ENCODE measurements around the gene CD302. TPM values are rescaled to one million over a fixed set of nuclear protein-coding genes. Genes with fewer than 3 reads are reported as not detected.
"Not testable (repeated sequence)": the region's sequence is repeated elsewhere in the genome, so short reads cannot be mapped to it uniquely, and the experiment has no call there.

CD302 gene
- 0.40 TPM for polyA plus RNA-seq (2013, experiment 1 of 2)
- polyA plus RNA-seq (2013, experiment 2 of 2): 0.70 TPM

GRCh38 chr2:159797543-159798375 lies at the start of gene CD302:
Gene CD302 (minus strand): TSS chr2:159798208. CDS start chr2:159798198, 10 bp downstream.
- 2% methylated on average over 82 of the region's 82 CpGs for WGBS
- Histone ChIP-seq H3K4me1 (ENCODE audit: insufficient read depth, low read length) (peaks cover 4% of the 10 kb centered on the region), H3K4me3 (ENCODE audit: low read length) (peak within 1 kb of the TSS; percentile 80), H3K27me3 (ENCODE audit: insufficient read depth, low read length) (peaks cover 54% of the 10 kb centered on the region), H3K9me3 (ENCODE audit: insufficient read depth, low read depth, low read length) (no peaks in the 10 kb centered on the region), H3K27ac (ENCODE audit: low read depth, low read length) (no peak within 1 kb of the TSS), H3K9ac (ENCODE audit: low read depth, low read length) (peak within 1 kb of the TSS; percentile 75), H3K36me3 (ENCODE audit: insufficient read depth, low read length) (no peaks in the 10 kb centered on the region)

GRCh38 chr2:159846564-159846963 lies 48.6 kb upstream of the CD302 start:
- H3K9me3 ChIP-seq (ENCODE audit: insufficient read depth, low read depth, low read length): no peaks in the 10 kb centered on the region
- H3K4me1 ChIP-seq (ENCODE audit: insufficient read depth, low read length): no peaks in the 10 kb centered on the region
- H3K27ac ChIP-seq (ENCODE audit: low read depth, low read length): no peak overlapping the region
- no peaks in the 10 kb centered on the region for H3K27me3 ChIP-seq (ENCODE audit: insufficient read depth, low read length)
- H3K36me3 ChIP-seq (ENCODE audit: insufficient read depth, low read length): no peaks in the 10 kb centered on the region
- no peak overlapping the region for H3K4me3 ChIP-seq (ENCODE audit: low read length)
- no CpG with 5 or more reads among the region's 2 CpGs for whole genome bisulfite sequencing
- no peak overlapping the region for H3K9ac ChIP-seq (ENCODE audit: low read depth, low read length)

GRCh38 chr2:159840616-159841015 lies 42.6 kb upstream of the CD302 start:
- Histone ChIP-seq H3K27me3 (ENCODE audit: insufficient read depth, low read length) (peaks cover 27% of the 10 kb centered on the region), H3K4me1 (ENCODE audit: insufficient read depth, low read length) (no peaks in the 10 kb centered on the region), H3K36me3 (ENCODE audit: insufficient read depth, low read length) (no peaks in the 10 kb centered on the region), H3K4me3 (ENCODE audit: low read length) (no peak overlapping the region), H3K9ac (ENCODE audit: low read depth, low read length) (no peak overlapping the region), H3K9me3 (ENCODE audit: insufficient read depth, low read depth, low read length) (no peaks in the 10 kb centered on the region), H3K27ac (ENCODE audit: low read depth, low read length) (no peak overlapping the region)
- WGBS: 88% methylated on average over 5 of the region's 5 CpGs

- Histone ChIP-seq H3K4me1 (ENCODE audit: insufficient read depth, low read length) (no peaks in the 10 kb centered on the region), H3K9ac (ENCODE audit: low read depth, low read length) (no peak overlapping the region), H3K4me3 (ENCODE audit: low read length) (no peak overlapping the region), H3K9me3 (ENCODE audit: insufficient read depth, low read depth, low read length) (no peaks in the 10 kb centered on the region), H3K27ac (ENCODE audit: low read depth, low read length) (no peak overlapping the region), H3K27me3 (ENCODE audit: insufficient read depth, low read length) (peaks cover 97% of the 10 kb centered on the region), H3K36me3 (ENCODE audit: insufficient read depth, low read length) (no peaks in the 10 kb centered on the region)
These were observed 34.9 kb upstream of the CD302 start for GRCh38 chr2:159832858-159833257.

- no peaks in the 10 kb centered on the region for H3K36me3 ChIP-seq (ENCODE audit: insufficient read depth, low read length)
- H3K27me3 ChIP-seq (ENCODE audit: insufficient read depth, low read length): peaks cover 89% of the 10 kb centered on the region
- H3K9me3 ChIP-seq (ENCODE audit: insufficient read depth, low read depth, low read length): no peaks in the 10 kb centered on the region
- no peaks in the 10 kb centered on the region for H3K4me1 ChIP-seq (ENCODE audit: insufficient read depth, low read length)
- no peak overlapping the region for H3K9ac ChIP-seq (ENCODE audit: low read depth, low read length)
- H3K4me3 ChIP-seq (ENCODE audit: low read length): no peak overlapping the region
- no peak overlapping the region for H3K27ac ChIP-seq (ENCODE audit: low read depth, low read length)
- WGBS: 53% methylated on average over 6 of the region's 7 CpGs
These were observed 34.0 kb upstream of the CD302 start for GRCh38 chr2:159832026-159832425.

- no peak overlapping the region for H3K9ac ChIP-seq (ENCODE audit: low read depth, low read length)
- H3K4me1 ChIP-seq (ENCODE audit: insufficient read depth, low read length): no peaks in the 10 kb centered on the region
- H3K27ac ChIP-seq (ENCODE audit: low read depth, low read length): no peak overlapping the region
- no peaks in the 10 kb centered on the region for H3K9me3 ChIP-seq (ENCODE audit: insufficient read depth, low read depth, low read length)
- no peaks in the 10 kb centered on the region for H3K36me3 ChIP-seq (ENCODE audit: insufficient read depth, low read length)
- H3K4me3 ChIP-seq (ENCODE audit: low read length): no peak overlapping the region
- WGBS: no CpG with 5 or more reads among the region's 1 CpG
- peaks cover 63% of the 10 kb centered on the region for H3K27me3 ChIP-seq (ENCODE audit: insufficient read depth, low read length)
These were observed 31.4 kb upstream of the CD302 start for GRCh38 chr2:159829376-159829775.

GRCh38 chr2:159828738-159829137 lies 30.7 kb upstream of the CD302 start:
- Histone ChIP-seq H3K9ac (ENCODE audit: low read depth, low read length) (no peak overlapping the region), H3K36me3 (ENCODE audit: insufficient read depth, low read length) (no peaks in the 10 kb centered on the region), H3K9me3 (ENCODE audit: insufficient read depth, low read depth, low read length) (no peaks in the 10 kb centered on the region), H3K27ac (ENCODE audit: low read depth, low read length) (no peak overlapping the region), H3K4me3 (ENCODE audit: low read length) (no peak overlapping the region), H3K4me1 (ENCODE audit: insufficient read depth, low read length) (no peaks in the 10 kb centered on the region), H3K27me3 (ENCODE audit: insufficient read depth, low read length) (peaks cover 56% of the 10 kb centered on the region)
- WGBS: 100% methylated on average over 2 of the region's 2 CpGs

- not testable (repeated sequence) for H3K9ac ChIP-seq (ENCODE audit: low read depth, low read length); H3K36me3 ChIP-seq (ENCODE audit: insufficient read depth, low read length); H3K4me1 ChIP-seq (ENCODE audit: insufficient read depth, low read length); H3K9me3 ChIP-seq (ENCODE audit: insufficient read depth, low read depth, low read length); H3K27me3 ChIP-seq (ENCODE audit: insufficient read depth, low read length); H3K27ac ChIP-seq (ENCODE audit: low read depth, low read length); H3K4me3 ChIP-seq (ENCODE audit: low read length)
- 92% methylated on average over 4 of the region's 4 CpGs for WGBS
These were observed 24.4 kb upstream of the CD302 start for GRCh38 chr2:159822478-159822833.

GRCh38 chr2:159821775-159822477 lies 23.9 kb upstream of the CD302 start:
- H3K27ac ChIP-seq (ENCODE audit: low read depth, low read length); H3K9ac ChIP-seq (ENCODE audit: low read depth, low read length); H3K36me3 ChIP-seq (ENCODE audit: insufficient read depth, low read length); H3K9me3 ChIP-seq (ENCODE audit: insufficient read depth, low read depth, low read length); H3K27me3 ChIP-seq (ENCODE audit: insufficient read depth, low read length); H3K4me3 ChIP-seq (ENCODE audit: low read length); H3K4me1 ChIP-seq (ENCODE audit: insufficient read depth, low read length): not testable (repeated sequence)
- 85% methylated on average over 11 of the region's 11 CpGs for WGBS

- no peak overlapping the region for H3K4me3 ChIP-seq (ENCODE audit: low read length)
- H3K9ac ChIP-seq (ENCODE audit: low read depth, low read length): no peak overlapping the region
- no peaks in the 10 kb centered on the region for H3K4me1 ChIP-seq (ENCODE audit: insufficient read depth, low read length)
- H3K9me3 ChIP-seq (ENCODE audit: insufficient read depth, low read depth, low read length): no peaks in the 10 kb centered on the region
- WGBS: 85% methylated on average over 6 of the region's 6 CpGs
- H3K36me3 ChIP-seq (ENCODE audit: insufficient read depth, low read length): no peaks in the 10 kb centered on the region
- no peak overlapping the region for H3K27ac ChIP-seq (ENCODE audit: low read depth, low read length)
- H3K27me3 ChIP-seq (ENCODE audit: insufficient read depth, low read length): no peaks in the 10 kb centered on the region
These were observed 20.9 kb upstream of the CD302 start for GRCh38 chr2:159818940-159819339.

- Histone ChIP-seq H3K27ac (ENCODE audit: low read depth, low read length) (no peak overlapping the region), H3K4me1 (ENCODE audit: insufficient read depth, low read length) (no peaks in the 10 kb centered on the region), H3K9me3 (ENCODE audit: insufficient read depth, low read depth, low read length) (no peaks in the 10 kb centered on the region), H3K4me3 (ENCODE audit: low read length) (no peak overlapping the region), H3K9ac (ENCODE audit: low read depth, low read length) (no peak overlapping the region), H3K36me3 (ENCODE audit: insufficient read depth, low read length) (no peaks in the 10 kb centered on the region), H3K27me3 (ENCODE audit: insufficient read depth, low read length) (no peaks in the 10 kb centered on the region)
- WGBS: 100% methylated on average over 1 of the region's 1 CpG
These were observed 19.3 kb upstream of the CD302 start for GRCh38 chr2:159817283-159817682.

Data from HUES64 (cell line).